GM19467 (cell line): ENCODE results near the gene SDK1.
"Not testable (repeated sequence)": the region's sequence is repeated elsewhere in the genome, so short reads cannot be mapped to it uniquely, and the experiment has no call there.

Experiments used
- ATAC-seq: cut with Tn5 transposase; IDR thresholded peaks from one replicate; pipeline ENCODE4 v1.9.1; 2021; ENCODE audit warnings: mild to moderate bottlenecking, moderate library complexity; ENCODE audit not compliant: unreplicated experiment

The SDK1 gene

GRCh38 chr7:3575753-3576531, 274.9 kb downstream of the SDK1 start:
- no peak for ATAC-seq

GRCh38 chr7:3578399-3578798, 277.3 kb downstream of the SDK1 start:
- ATAC-seq = no peak

- no peak for ATAC-seq
Measured at GRCh38 chr7:3579638-3580219, 278.7 kb downstream of the SDK1 start.

- ATAC-seq = not testable (repeated sequence)
Measured at GRCh38 chr7:3582145-3582544, 281.1 kb downstream of the SDK1 start.

GRCh38 chr7:3585826-3586225, 284.8 kb downstream of the SDK1 start:
- no peak for ATAC-seq

- ATAC-seq = no peak
Measured at GRCh38 chr7:3588341-3588740, 287.3 kb downstream of the SDK1 start.

- ATAC-seq = no peak
Measured at GRCh38 chr7:3589752-3590151, 288.7 kb downstream of the SDK1 start.

GRCh38 chr7:3591219-3591618, 290.2 kb downstream of the SDK1 start:
- no peak for ATAC-seq

- ATAC-seq = no peak
Measured at GRCh38 chr7:3591944-3592343, 290.9 kb downstream of the SDK1 start.

- ATAC-seq = no peak
Measured at GRCh38 chr7:3592401-3593134, 291.5 kb downstream of the SDK1 start.

GRCh38 chr7:3594901-3595300, 293.8 kb downstream of the SDK1 start:
- ATAC-seq = no peak

GRCh38 chr7:3598854-3599253, 297.8 kb downstream of the SDK1 start:
- ATAC-seq = no peak

- no peak for ATAC-seq
Measured at GRCh38 chr7:3605222-3605621, 304.2 kb downstream of the SDK1 start.

- ATAC-seq = no peak
Measured at GRCh38 chr7:3606436-3606835, 305.4 kb downstream of the SDK1 start.

- ATAC-seq = no peak
Measured at GRCh38 chr7:3607847-3608246, 306.8 kb downstream of the SDK1 start.

GRCh38 chr7:3616306-3616705, 315.3 kb downstream of the SDK1 start:
- ATAC-seq = no peak

GRCh38 chr7:3630081-3630480, 329.0 kb downstream of the SDK1 start:
- ATAC-seq = no peak

- ATAC-seq = no peak
Measured at GRCh38 chr7:3634396-3634795, 333.3 kb downstream of the SDK1 start.

- ATAC-seq = no peak
Measured at GRCh38 chr7:3636131-3636860, 335.2 kb downstream of the SDK1 start.

- no peak for ATAC-seq
Measured at GRCh38 chr7:3639253-3639652, 338.2 kb downstream of the SDK1 start.

- no peak for ATAC-seq
Measured at GRCh38 chr7:3641582-3641981, 340.5 kb downstream of the SDK1 start.
